22Rv1 (cell line): Measurements from ENCODE around the gene BEND3.
A peak's percentile ranks its signal among the peaks of the same experiment; 100 is the strongest.
"Not testable (repeated sequence)": the region's sequence is repeated elsewhere in the genome, so short reads cannot be mapped to it uniquely, and the experiment has no call there.

Source experiments
- H3K27ac ChIP-seq: fragments of 450-650 bp; 2 replicates; pipeline ENCODE4 v1.5.1; 2017
- ZFX ChIP-seq: fragments of 450-650 bp; IDR thresholded peaks from 2 replicates; pipeline ENCODE4 v1.6.1; 2017; ENCODE audit warnings: antibody characterized with exemption, borderline replicate concordance
- TF ChIP-seq, protein P1 (sequence below): fragments of 450-650 bp; IDR thresholded peaks from 2 replicates; pipeline ENCODE4 v1.5.1; 2017; ENCODE audit warnings: mild to moderate bottlenecking

Gene BEND3

GRCh38 chr6:107114926-107115694 lies at the start of gene BEND3:
Gene BEND3, minus strand, starts transcription at chr6:107115515. Its CDS starts 16,230 bp downstream, at chr6:107099285.
- no peak for TF ChIP-seq ZFX
- TF ChIP-seq, protein P1, sequence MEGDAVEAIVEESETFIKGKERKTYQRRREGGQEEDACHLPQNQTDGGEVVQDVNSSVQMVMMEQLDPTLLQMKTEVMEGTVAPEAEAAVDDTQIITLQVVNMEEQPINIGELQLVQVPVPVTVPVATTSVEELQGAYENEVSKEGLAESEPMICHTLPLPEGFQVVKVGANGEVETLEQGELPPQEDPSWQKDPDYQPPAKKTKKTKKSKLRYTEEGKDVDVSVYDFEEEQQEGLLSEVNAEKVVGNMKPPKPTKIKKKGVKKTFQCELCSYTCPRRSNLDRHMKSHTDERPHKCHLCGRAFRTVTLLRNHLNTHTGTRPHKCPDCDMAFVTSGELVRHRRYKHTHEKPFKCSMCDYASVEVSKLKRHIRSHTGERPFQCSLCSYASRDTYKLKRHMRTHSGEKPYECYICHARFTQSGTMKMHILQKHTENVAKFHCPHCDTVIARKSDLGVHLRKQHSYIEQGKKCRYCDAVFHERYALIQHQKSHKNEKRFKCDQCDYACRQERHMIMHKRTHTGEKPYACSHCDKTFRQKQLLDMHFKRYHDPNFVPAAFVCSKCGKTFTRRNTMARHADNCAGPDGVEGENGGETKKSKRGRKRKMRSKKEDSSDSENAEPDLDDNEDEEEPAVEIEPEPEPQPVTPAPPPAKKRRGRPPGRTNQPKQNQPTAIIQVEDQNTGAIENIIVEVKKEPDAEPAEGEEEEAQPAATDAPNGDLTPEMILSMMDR, result no peak
- H3K27ac ChIP-seq, result peak within 1 kb of the TSS; percentile 95

DNA sequence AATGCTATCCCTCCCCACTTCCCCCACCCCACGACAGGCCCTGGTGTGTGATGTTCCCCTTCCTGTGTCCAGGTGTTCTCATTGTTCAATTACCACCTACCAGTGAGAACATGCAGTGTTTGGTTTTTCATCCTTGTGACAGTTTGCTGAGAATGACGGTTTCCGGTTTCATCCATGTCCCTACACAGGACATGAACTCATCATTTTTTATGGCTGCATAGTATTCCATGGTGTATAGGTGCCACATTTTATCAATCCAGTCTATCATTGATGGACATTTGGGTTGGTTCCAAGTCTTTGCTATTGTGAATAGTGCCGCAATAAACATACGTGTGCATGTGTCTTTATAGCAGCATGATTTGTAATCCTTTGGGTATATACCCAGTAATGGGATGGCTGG lies 49.0 kb upstream of the BEND3 start:
- not testable (repeated sequence) for H3K27ac ChIP-seq

- no peak overlapping the region for H3K27ac ChIP-seq
- TF ChIP-seq ZFX, result no peak
- TF ChIP-seq, protein P1, result no peak
Observed at GRCh38 chr6:107161521-107161920, 46.2 kb upstream of the BEND3 start.

DNA sequence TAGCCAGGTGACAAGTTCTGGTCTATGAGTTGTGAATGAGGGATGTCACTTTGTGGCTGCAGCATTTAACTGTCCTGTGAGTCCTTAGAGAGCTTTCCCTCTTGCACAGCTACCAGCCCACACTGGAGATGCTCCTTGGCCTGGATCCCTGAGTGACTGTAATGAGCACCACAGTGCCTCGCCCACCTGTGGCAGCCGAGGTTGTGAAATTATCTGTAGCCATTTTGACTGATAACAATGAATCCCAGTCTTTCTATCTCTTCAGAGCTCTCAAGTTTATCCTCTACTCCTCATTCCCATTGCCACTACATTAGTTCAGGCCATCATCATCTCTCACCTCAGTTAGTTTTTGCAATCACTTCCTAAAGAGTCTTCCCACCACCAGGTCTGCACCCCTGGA lies 41.3 kb upstream of the BEND3 start:
- TF ChIP-seq, protein P1, result no peak
- TF ChIP-seq ZFX, result no peak
- H3K27ac ChIP-seq, result no peak overlapping the region

DNA sequence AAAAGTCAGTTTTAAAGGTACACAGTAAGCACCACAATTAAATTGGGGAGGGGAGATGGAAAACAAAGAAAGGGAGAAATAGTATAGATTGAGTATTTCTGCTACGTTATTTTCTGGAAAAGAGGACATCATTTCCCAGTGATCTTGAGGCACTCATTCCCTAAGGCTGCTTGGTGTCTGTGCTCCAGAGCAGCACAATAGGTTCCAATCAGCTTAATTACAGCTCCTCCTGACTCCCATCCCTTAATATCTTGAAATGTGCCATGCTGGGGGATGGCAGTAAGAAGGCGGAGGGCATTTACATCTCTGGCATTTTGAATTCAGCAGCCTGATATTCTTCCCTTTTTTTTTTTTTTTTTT lies 39.5 kb upstream of the BEND3 start:
- H3K27ac ChIP-seq, result peak overlapping the region; percentile 95
- TF ChIP-seq, protein P1, result no peak
- no peak for TF ChIP-seq ZFX

DNA sequence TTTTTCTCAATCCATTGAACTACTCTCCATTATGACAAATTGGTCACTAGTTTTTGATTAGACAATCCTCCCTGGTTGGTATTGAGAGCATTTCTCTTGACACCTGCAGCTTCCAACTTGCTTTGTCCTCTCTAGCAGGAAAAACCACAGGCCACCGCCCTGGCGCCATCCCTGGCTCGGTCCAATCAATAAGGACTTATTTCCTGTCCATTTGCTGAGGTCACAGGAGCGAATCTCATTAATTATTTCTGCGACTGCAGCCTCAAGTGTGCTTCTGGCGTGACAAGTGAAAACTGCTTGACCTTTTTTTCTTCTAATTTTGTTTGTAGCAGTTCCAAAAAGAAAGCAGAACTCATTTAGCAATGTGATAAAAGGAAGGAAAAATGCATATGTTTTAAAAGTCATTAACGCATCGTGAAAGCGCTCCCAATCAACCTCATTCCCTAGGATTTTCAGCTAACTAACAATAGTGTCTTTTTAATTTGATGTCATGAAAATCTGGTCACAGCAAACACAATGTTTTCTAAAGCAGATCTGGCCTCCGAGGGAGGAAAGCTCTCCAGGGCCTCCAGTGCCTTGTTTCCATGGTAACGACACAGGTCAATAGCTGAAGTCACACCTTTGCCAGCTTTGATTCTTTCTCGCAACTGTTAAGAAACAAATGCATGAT lies 39.0 kb upstream of the BEND3 start:
- TF ChIP-seq ZFX, result no peak
- TF ChIP-seq, protein P1, result no peak
- peak overlapping the region; percentile 95 for H3K27ac ChIP-seq

DNA sequence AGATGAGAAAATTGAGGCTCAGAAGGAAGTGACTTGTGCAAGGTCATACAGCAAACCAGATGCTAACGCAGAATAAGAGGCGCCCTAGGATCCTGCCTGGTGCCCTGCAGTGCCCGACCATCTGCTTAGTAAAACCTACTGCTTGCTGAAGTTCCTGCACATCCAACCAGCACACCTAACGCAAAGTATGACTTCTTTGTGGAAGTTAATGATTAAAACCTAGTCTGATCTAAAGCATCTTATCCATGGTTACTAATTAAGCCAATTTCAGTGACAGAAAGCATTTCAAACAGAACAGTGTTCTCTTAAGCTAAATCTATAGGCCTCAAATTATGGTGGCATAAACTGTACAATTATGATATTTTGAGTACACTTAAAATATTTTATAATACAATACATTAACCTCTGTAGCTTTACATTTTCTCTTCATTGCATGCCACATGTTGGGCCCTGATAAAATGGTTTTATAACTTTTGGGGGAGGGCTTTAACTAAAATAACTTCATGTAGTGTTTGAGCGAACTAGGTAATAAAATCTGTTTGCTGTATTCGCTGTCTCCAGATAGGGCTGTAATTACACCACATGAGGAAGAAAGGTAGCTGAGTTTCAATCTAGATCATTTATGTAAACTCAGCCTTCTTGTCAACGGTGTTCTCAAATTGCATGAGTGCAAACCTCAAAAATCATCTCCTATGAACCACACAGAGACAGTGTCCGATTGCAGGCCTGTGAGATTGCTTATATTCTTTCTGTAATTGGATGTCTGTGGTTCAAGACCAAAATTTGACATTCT lies 37.5 kb upstream of the BEND3 start:
- H3K27ac ChIP-seq, result peak overlapping the region; percentile 95

More for the DNA sequence above, 37.5 kb upstream of the BEND3 start:
- TF ChIP-seq, protein P1, result no peak
- TF ChIP-seq ZFX, result no peak
